SK-N-MC (cell line): Measurements from ENCODE around the gene STK38L.

Source experiments
- EZH2 ChIP-seq: fragments of 200-600 bp; sonication (generic); IDR thresholded peaks from one replicate; pipeline ENCODE4 v1.6.1; 2017; ENCODE audit warnings: antibody characterized with exemption
- FOXP2 ChIP-seq: optimal IDR thresholded peaks from 2 replicates; pipeline ENCODE3; 2011; ENCODE audit warnings: mild to moderate bottlenecking, moderate library complexity; ENCODE audit not compliant: insufficient read depth; ENCODE audit errors: extremely low read length, control extremely low read depth
- POLR2AphosphoS5 ChIP-seq: IDR thresholded peaks from 2 replicates; pipeline ENCODE4 v1.6.1; 2012; ENCODE audit warnings: mild to moderate bottlenecking, low read depth, low read length, borderline replicate concordance

GRCh38 chr12:27304856-27305255, 60.8 kb downstream of the STK38L start:
- no peak for TF ChIP-seq EZH2
- no peak for TF ChIP-seq POLR2AphosphoS5
- TF ChIP-seq FOXP2 = no peak
